ENCODE results near the gene ITGA6.

Gene ITGA6

DNA sequence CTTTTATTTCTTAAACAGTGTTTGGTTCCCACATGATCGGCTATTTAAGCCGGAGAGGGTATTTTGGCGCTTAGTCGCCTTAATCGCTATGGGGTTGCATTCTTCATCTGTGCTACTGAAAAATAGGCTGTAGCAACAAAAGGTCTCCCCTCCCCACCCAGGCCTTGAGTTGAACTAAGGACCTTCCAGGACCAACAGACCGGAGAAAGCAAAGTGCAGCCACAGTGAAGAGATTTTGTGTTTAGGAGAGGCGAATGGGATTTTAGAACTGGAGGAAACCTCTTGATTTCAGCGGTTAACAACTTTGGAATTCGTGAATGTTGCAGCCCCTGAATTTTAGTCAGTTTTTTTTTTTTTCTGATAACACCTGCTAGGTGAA lies 1.4 kb downstream of the ITGA6 start:
- no peak for DNase-seq (ENCODE audit: low read depth)
- TF ChIP-seq, protein P1, sequence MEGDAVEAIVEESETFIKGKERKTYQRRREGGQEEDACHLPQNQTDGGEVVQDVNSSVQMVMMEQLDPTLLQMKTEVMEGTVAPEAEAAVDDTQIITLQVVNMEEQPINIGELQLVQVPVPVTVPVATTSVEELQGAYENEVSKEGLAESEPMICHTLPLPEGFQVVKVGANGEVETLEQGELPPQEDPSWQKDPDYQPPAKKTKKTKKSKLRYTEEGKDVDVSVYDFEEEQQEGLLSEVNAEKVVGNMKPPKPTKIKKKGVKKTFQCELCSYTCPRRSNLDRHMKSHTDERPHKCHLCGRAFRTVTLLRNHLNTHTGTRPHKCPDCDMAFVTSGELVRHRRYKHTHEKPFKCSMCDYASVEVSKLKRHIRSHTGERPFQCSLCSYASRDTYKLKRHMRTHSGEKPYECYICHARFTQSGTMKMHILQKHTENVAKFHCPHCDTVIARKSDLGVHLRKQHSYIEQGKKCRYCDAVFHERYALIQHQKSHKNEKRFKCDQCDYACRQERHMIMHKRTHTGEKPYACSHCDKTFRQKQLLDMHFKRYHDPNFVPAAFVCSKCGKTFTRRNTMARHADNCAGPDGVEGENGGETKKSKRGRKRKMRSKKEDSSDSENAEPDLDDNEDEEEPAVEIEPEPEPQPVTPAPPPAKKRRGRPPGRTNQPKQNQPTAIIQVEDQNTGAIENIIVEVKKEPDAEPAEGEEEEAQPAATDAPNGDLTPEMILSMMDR (conservative IDR thresholded peaks at IDR 0.05; ENCODE audit: low read length): no peak
- H3K4me3 ChIP-seq (ENCODE audit: low read length): peak overlapping the region; percentile 72

DNA sequence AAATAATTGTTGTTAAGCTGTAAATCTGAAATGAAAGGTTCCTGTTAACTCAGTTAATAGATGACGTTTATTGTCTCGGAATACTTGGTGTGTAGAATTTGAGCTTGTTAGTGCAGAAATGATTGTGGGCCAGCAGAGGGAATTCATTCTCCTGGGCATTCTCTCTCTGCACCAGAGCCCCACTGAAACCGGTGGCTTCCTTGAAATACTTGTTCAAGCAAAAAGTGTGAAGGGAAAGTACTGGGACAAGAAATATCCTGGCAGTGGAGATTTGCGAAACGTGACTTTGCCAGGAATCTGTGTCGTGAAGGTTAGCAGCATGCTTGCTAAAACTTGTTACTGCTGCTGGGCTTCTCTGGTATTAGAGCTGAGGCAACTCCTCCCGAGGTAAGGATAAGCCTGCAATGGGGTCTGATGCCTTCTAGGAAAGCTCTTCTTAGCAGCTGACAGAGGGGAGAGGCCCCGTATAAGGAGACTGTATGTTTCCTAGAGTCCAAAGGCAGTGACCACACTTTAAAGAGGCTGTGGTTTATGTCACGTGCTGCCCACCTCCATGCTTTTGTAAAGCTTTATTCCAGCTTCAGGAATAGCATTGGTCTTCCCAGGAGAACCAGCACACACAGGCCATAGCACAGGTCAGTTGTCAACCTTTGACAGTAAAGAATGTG lies 2.0 kb downstream of the ITGA6 start:
- TF ChIP-seq, protein P1 (conservative IDR thresholded peaks at IDR 0.05; ENCODE audit: low read length): peak; percentile 33

DNA sequence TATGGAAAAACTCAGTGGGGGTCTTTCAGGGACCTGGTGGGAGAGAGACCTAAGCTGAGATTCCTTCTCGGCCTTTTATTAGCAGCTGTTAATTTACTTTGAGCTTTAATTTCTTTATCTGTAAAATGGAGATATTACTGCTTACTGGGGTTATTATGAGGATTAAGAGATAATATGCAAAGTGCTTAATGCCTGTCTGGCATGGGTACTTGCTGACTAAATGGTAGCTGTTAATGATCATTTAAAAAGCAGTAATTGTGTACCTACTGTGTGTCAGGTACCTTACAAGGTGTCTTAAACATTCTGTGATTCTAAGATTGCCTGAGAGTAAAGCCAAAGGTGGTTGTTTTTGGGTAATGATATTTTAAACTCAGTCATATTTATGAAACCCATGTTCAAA lies 2.6 kb downstream of the ITGA6 start:
- no peak for DNase-seq (ENCODE audit: low read depth)
- no peak overlapping the region for H3K4me3 ChIP-seq (ENCODE audit: low read length)
- TF ChIP-seq, protein P1 (conservative IDR thresholded peaks at IDR 0.05; ENCODE audit: low read length): no peak

More for the DNA sequence above, 2.0 kb downstream of the ITGA6 start:
- peak; percentile 36 for DNase-seq (ENCODE audit: low read depth)
- peak overlapping the region; percentile 72 for H3K4me3 ChIP-seq (ENCODE audit: low read length)

DNA sequence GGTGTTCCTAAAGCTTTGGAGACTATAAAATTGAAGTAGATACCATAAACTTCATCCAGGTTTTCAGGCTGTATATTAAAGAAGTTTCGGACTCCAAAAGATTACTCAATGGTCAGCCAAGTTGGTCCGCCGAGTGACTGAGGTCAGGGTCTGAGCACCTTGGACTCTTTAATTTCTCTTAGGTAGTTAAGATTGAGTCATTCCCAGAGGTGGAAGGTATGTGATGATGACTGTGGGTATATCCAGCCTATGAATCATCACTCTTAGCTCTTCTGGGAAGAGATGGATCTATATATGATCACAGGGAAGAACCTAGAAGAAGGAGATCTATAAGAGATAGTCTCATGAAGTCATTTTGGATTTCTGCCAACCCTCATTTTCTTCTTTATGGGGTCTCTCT lies 3.3 kb downstream of the ITGA6 start:
- TF ChIP-seq, protein P1 (conservative IDR thresholded peaks at IDR 0.05; ENCODE audit: low read length): no peak
- no peak overlapping the region for H3K4me3 ChIP-seq (ENCODE audit: low read length)
- DNase-seq (ENCODE audit: low read depth): no peak

DNA sequence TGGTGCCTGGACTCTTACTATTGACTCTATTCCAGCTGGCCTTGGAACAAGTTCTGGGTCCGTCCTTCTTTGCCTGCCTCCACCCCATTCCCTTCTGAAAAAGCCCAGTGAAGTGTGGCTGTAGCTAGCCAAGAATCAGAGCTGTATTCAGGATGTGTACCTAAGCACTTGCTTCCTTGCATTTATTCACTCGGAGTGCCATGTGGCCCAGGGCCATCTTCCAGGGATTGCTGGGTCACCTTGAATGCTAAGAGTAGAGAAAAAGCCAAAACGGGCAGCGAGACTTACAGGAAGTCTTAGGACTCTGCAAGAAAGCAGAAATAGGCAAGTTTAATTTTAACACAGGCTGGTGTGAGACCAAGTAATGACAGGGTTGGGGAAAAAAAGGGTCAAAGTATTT lies 4.1 kb downstream of the ITGA6 start:
- TF ChIP-seq, protein P1 (conservative IDR thresholded peaks at IDR 0.05; ENCODE audit: low read length): no peak
- no peak overlapping the region for H3K4me3 ChIP-seq (ENCODE audit: low read length)
- no peak for DNase-seq (ENCODE audit: low read depth)

DNA sequence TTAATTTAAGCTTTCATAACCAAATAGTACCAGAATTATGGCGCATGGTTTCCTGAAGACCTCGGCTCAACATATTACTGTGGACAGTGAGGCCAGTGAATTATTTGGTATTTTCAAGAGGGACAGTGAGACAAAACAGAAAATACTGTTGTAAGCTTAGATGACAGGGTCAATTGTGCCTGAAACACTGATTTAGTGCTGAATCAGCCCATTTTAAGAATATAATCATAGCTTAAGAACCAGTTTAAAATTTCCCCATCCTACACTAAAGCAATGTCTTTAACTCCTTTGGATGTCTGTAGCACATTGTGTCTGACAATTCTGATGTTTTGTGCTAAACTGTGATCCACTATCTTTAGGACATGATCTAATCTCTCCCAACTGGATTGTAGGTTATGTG lies 4.6 kb downstream of the ITGA6 start:
- no peak for DNase-seq (ENCODE audit: low read depth)
- TF ChIP-seq, protein P1 (conservative IDR thresholded peaks at IDR 0.05; ENCODE audit: low read length): no peak
- H3K4me3 ChIP-seq (ENCODE audit: low read length): no peak overlapping the region

DNA sequence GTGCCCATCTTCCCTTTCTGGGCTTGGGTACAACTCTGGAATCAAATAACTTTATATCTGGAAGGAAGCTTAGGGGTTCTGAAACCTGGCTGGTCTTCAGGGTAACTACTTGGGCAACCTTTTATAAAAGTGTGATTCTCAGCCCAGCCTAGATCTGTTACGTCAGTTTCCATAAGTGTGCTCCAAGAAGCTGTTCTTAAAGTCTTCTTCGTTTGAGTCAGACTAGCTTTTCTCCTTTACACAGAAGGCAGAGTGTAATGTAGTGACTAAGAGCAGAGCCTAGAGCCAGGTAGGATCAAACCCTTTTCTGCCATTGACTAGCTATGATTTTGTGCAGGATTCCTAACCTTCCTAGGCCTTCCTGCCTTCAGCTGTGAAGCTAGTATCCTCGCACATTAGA lies 5.8 kb downstream of the ITGA6 start:
- no peak for DNase-seq (ENCODE audit: low read depth)

More for the DNA sequence above, 5.8 kb downstream of the ITGA6 start:
- no peak overlapping the region for H3K4me3 ChIP-seq (ENCODE audit: low read length)
- TF ChIP-seq, protein P1 (conservative IDR thresholded peaks at IDR 0.05; ENCODE audit: low read length): no peak

Measured in AG10803 (cell line).